Mesendoderm (in vitro differentiated cells): ENCODE data around the gene GALNT17.
A peak's percentile ranks its signal among the peaks of the same experiment; 100 is the strongest.

Experiments
- DNase-seq: peaks from one replicate; pipeline ENCODE4 v3.0.0; 2013
- H2AK5ac ChIP-seq: 2 replicates; pipeline ENCODE4 v1.6.1; 2013; ENCODE audit warnings: low read length, inconsistent platforms
- H2BK120ac ChIP-seq: 2 replicates; pipeline ENCODE4 v1.6.1; 2013; ENCODE audit warnings: low read depth, mild to moderate bottlenecking, low read length, moderate library complexity, mixed read lengths
- H2BK15ac ChIP-seq: replicated peaks from 2 replicates; pipeline ENCODE4 v1.6.1; 2013; ENCODE audit warnings: low read depth, mild to moderate bottlenecking, moderate library complexity
- H2BK5ac ChIP-seq: 2 replicates; pipeline ENCODE4 v1.6.1; 2013; ENCODE audit warnings: low read length, inconsistent platforms
- H3K18ac ChIP-seq: 2 replicates; pipeline ENCODE4 v1.6.1; 2013; ENCODE audit warnings: mild to moderate bottlenecking, low read length, mixed read lengths
- H3K23ac ChIP-seq: one replicate; pipeline ENCODE4 v1.6.1; 2013; ENCODE audit warnings: low read length
- H3K27ac ChIP-seq: 2 replicates; pipeline ENCODE4 v1.5.1; 2013; ENCODE audit warnings: low read depth, mild to moderate bottlenecking, inconsistent platforms, low read length, moderate library complexity
- H3K27me3 ChIP-seq: 2 replicates; pipeline ENCODE4 v1.6.1; 2013; ENCODE audit warnings: low read length, control low read depth, mild to moderate bottlenecking, inconsistent platforms; ENCODE audit not compliant: insufficient read depth, poor library complexity
- H3K36me3 ChIP-seq: 2 replicates; pipeline ENCODE4 v1.6.1; 2013; ENCODE audit warnings: low read length, inconsistent platforms; ENCODE audit not compliant: control insufficient read depth, insufficient read depth
- H3K4ac ChIP-seq: one replicate; pipeline ENCODE4 v1.6.1; 2013; ENCODE audit warnings: low read depth, mild to moderate bottlenecking, low read length, moderate library complexity
- H3K4me1 ChIP-seq: 2 replicates; pipeline ENCODE4 v1.6.1; 2013; ENCODE audit warnings: low read depth, low read length, inconsistent platforms; ENCODE audit not compliant: control insufficient read depth
- H3K4me2 ChIP-seq: 2 replicates; pipeline ENCODE4 v1.6.1; 2013; ENCODE audit warnings: low read length
- H3K4me3 ChIP-seq: 2 replicates; pipeline ENCODE4 v1.5.1; 2013; ENCODE audit warnings: mild to moderate bottlenecking, low read length
- H3K56ac ChIP-seq: one replicate; pipeline ENCODE4 v1.6.1; 2013; ENCODE audit warnings: low read length
- H3K79me1 ChIP-seq: 2 replicates; pipeline ENCODE4 v1.6.1; 2013; ENCODE audit warnings: low read length, inconsistent platforms
- H3K79me2 ChIP-seq: 2 replicates; pipeline ENCODE4 v1.6.1; 2013; ENCODE audit warnings: mild to moderate bottlenecking, low read length; ENCODE audit not compliant: control insufficient read depth, insufficient read depth
- H3K9ac ChIP-seq: 2 replicates; pipeline ENCODE4 v1.6.1; 2013; ENCODE audit warnings: low read length, inconsistent platforms
- H4K5ac ChIP-seq: one replicate; pipeline ENCODE4 v1.6.1; 2013; ENCODE audit warnings: low read length
- H4K8ac ChIP-seq: one replicate; pipeline ENCODE4 v1.6.1; 2013; ENCODE audit warnings: low read depth, mild to moderate bottlenecking, control low read depth, low read length, moderate library complexity
- WGBS: extraction: QIAGEN DNeasy Blood & Tissue Kit; methylation state at CpG from one replicate; pipeline ENCODE4 v1.1.7; 2013; ENCODE audit warnings: low lambda C conversion rate, missing lambda C conversion rate; ENCODE audit not compliant: insufficient coverage; ENCODE audit errors: extremely low coverage; 5-methylcytosine and 5-hydroxymethylcytosine counted together

The GALNT17 gene

GRCh38 chr7:71171476-71171875 is 39.5 kb downstream of the GALNT17 start:
- H3K4me2 ChIP-seq = no peak overlapping the region
- no peak overlapping the region for H2BK120ac ChIP-seq
- no peak overlapping the region for H3K56ac ChIP-seq
- WGBS = no CpG with 5 or more reads among the region's 4 CpGs
- no peak for DNase-seq
- no peak overlapping the region for H3K4ac ChIP-seq
- no peak overlapping the region for H4K8ac ChIP-seq
- peaks cover 3% of the 10 kb centered on the region for H3K79me1 ChIP-seq
- H3K18ac ChIP-seq = no peak overlapping the region
- H3K23ac ChIP-seq = no peak overlapping the region
- H3K79me2 ChIP-seq = peaks cover 49% of the 10 kb centered on the region
- no peaks in the 10 kb centered on the region for H3K36me3 ChIP-seq
- peaks cover under 1% of the 10 kb centered on the region for H3K4me1 ChIP-seq
- H4K5ac ChIP-seq = no peak overlapping the region
- no peak overlapping the region for H2BK15ac ChIP-seq
- H2BK5ac ChIP-seq = no peak overlapping the region
- no peaks in the 10 kb centered on the region for H3K27me3 ChIP-seq
- H3K4me3 ChIP-seq = no peak overlapping the region
- H3K9ac ChIP-seq = no peak overlapping the region
- H2AK5ac ChIP-seq = no peak overlapping the region
- no peak overlapping the region for H3K27ac ChIP-seq

GRCh38 chr7:71173955-71174354 is 42.0 kb downstream of the GALNT17 start:
- Histone ChIP-seq H3K4ac (no peak overlapping the region), H4K8ac (no peak overlapping the region), H3K27ac (no peak overlapping the region), H3K79me2 (peaks cover 54% of the 10 kb centered on the region), H2BK5ac (no peak overlapping the region), H2AK5ac (no peak overlapping the region), H3K56ac (no peak overlapping the region), H3K23ac (no peak overlapping the region), H3K9ac (no peak overlapping the region), H3K27me3 (no peaks in the 10 kb centered on the region), H3K36me3 (no peaks in the 10 kb centered on the region), H3K4me1 (peaks cover 7% of the 10 kb centered on the region), H3K18ac (no peak overlapping the region), H3K4me3 (no peak overlapping the region), H3K79me1 (peaks cover 5% of the 10 kb centered on the region), H3K4me2 (no peak overlapping the region), H2BK15ac (no peak overlapping the region), H4K5ac (no peak overlapping the region), H2BK120ac (no peak overlapping the region)
- WGBS = no CpG with 5 or more reads among the region's 7 CpGs
- no peak for DNase-seq

- no peak for DNase-seq
- no CpG with 5 or more reads among the region's 4 CpGs for WGBS
These were observed 50.5 kb downstream of the GALNT17 start for GRCh38 chr7:71182438-71182935.

GRCh38 chr7:71184136-71184535 is 52.2 kb downstream of the GALNT17 start:
- Histone ChIP-seq H3K9ac (no peak overlapping the region), H3K36me3 (no peaks in the 10 kb centered on the region), H3K4ac (no peak overlapping the region), H2BK120ac (no peak overlapping the region), H2AK5ac (no peak overlapping the region), H3K27ac (no peak overlapping the region), H3K4me1 (no peaks in the 10 kb centered on the region), H4K5ac (no peak overlapping the region), H3K27me3 (no peaks in the 10 kb centered on the region), H3K56ac (no peak overlapping the region), H4K8ac (no peak overlapping the region), H3K4me3 (no peak overlapping the region), H2BK15ac (no peak overlapping the region), H2BK5ac (no peak overlapping the region), H3K79me2 (peaks cover 41% of the 10 kb centered on the region), H3K4me2 (no peak overlapping the region), H3K23ac (no peak overlapping the region), H3K79me1 (peaks cover 27% of the 10 kb centered on the region), H3K18ac (no peak overlapping the region)
- DNase-seq = no peak
- WGBS = no CpG with 5 or more reads among the region's 5 CpGs

More at GRCh38 chr7:71182438-71182935, 50.5 kb downstream of the GALNT17 start:
- Histone ChIP-seq H3K9ac (no peak overlapping the region), H3K79me2 (peaks cover 36% of the 10 kb centered on the region), H4K5ac (no peak overlapping the region), H3K4me1 (no peaks in the 10 kb centered on the region), H3K4me3 (no peak overlapping the region), H3K79me1 (peaks cover 29% of the 10 kb centered on the region), H2BK120ac (no peak overlapping the region), H2BK15ac (no peak overlapping the region), H4K8ac (no peak overlapping the region), H3K23ac (no peak overlapping the region), H3K27ac (no peak overlapping the region), H3K18ac (no peak overlapping the region), H3K4me2 (no peak overlapping the region), H3K36me3 (no peaks in the 10 kb centered on the region), H2BK5ac (no peak overlapping the region), H2AK5ac (no peak overlapping the region), H3K4ac (no peak overlapping the region), H3K56ac (peak overlapping the region; percentile 9), H3K27me3 (no peaks in the 10 kb centered on the region)

- Histone ChIP-seq H3K4ac (no peak overlapping the region), H2BK15ac (no peak overlapping the region), H3K79me1 (peaks cover 26% of the 10 kb centered on the region), H4K8ac (no peak overlapping the region), H3K27me3 (no peaks in the 10 kb centered on the region), H3K79me2 (peaks cover 42% of the 10 kb centered on the region), H3K56ac (no peak overlapping the region), H3K4me3 (no peak overlapping the region), H3K36me3 (no peaks in the 10 kb centered on the region), H2BK5ac (no peak overlapping the region), H3K23ac (no peak overlapping the region), H3K4me1 (no peaks in the 10 kb centered on the region), H3K18ac (no peak overlapping the region), H4K5ac (no peak overlapping the region), H3K9ac (no peak overlapping the region), H3K27ac (no peak overlapping the region), H2AK5ac (no peak overlapping the region), H3K4me2 (no peak overlapping the region), H2BK120ac (no peak overlapping the region)
- no CpG with 5 or more reads among the region's 1 CpG for whole genome bisulfite sequencing
- DNase-seq = no peak
These were observed 52.7 kb downstream of the GALNT17 start for GRCh38 chr7:71184609-71185008.

- H3K27ac ChIP-seq = no peak overlapping the region
- H3K79me1 ChIP-seq = peaks cover 20% of the 10 kb centered on the region
- H3K27me3 ChIP-seq = no peaks in the 10 kb centered on the region
- H3K4me1 ChIP-seq = no peaks in the 10 kb centered on the region
- no peak overlapping the region for H2BK15ac ChIP-seq
- peak overlapping the region; percentile 81 for H4K5ac ChIP-seq
- H3K23ac ChIP-seq = no peak overlapping the region
- no peak overlapping the region for H3K4me3 ChIP-seq
- H4K8ac ChIP-seq = no peak overlapping the region
- peaks cover 35% of the 10 kb centered on the region for H3K79me2 ChIP-seq
- no peak overlapping the region for H3K4me2 ChIP-seq
- no peak overlapping the region for H2AK5ac ChIP-seq
- H3K56ac ChIP-seq = peak overlapping the region; percentile 25
- no CpG with 5 or more reads among the region's 4 CpGs for WGBS
- H2BK5ac ChIP-seq = no peak overlapping the region
- H3K18ac ChIP-seq = no peak overlapping the region
- H2BK120ac ChIP-seq = no peak overlapping the region
- H3K36me3 ChIP-seq = no peaks in the 10 kb centered on the region
- no peak overlapping the region for H3K4ac ChIP-seq
- H3K9ac ChIP-seq = no peak overlapping the region
- no peak for DNase-seq
These were observed 54.7 kb downstream of the GALNT17 start for GRCh38 chr7:71186535-71187057.
